Calu3 (cell line): ENCODE measurements around the gene PLD5. TPM values are rescaled to one million over a fixed set of nuclear protein-coding genes. Genes with fewer than 3 reads are reported as not detected.

Source experiments
- BruUV-seq: library from RNA; stranded (reverse); fragments of 400-500 nt; replicated peaks from 2 replicates; lab custom pipeline; 2021; lab: Mats Ljungman, UMichigan
- CTCF ChIA-PET: fragments of 300-600 bp; sonication (Branson Sonifier 250); formaldehyde crosslinking; loops from one replicate; lab custom pipeline; 2022; ENCODE audit warnings: antibody characterized with exemption; lab: Charles Lee
- DNase-seq: peaks from one replicate; pipeline ENCODE4 v3.0.0; 2022
- H3K27ac Mint-ChIP-seq: one replicate; pipeline ENCODE4 v1.8.0; 2022; ENCODE audit warnings: mixed read lengths; ENCODE audit not compliant: unreplicated experiment
- H3K27me3 Mint-ChIP-seq: one replicate; pipeline ENCODE4 v1.8.0; 2022; ENCODE audit warnings: mixed read lengths; ENCODE audit not compliant: unreplicated experiment
- H3K36me3 Mint-ChIP-seq: one replicate; pipeline ENCODE4 v1.8.0; 2022; ENCODE audit warnings: mild to moderate bottlenecking, moderate library complexity, mixed read lengths; ENCODE audit not compliant: insufficient read depth, unreplicated experiment
- H3K4me1 Mint-ChIP-seq: one replicate; pipeline ENCODE4 v1.8.0; 2022; ENCODE audit warnings: mild to moderate bottlenecking, low read depth, mixed read lengths; ENCODE audit not compliant: unreplicated experiment
- H3K4me3 Mint-ChIP-seq: one replicate; pipeline ENCODE4 v1.8.0; 2022; ENCODE audit warnings: mild to moderate bottlenecking, low read depth, moderate library complexity, mixed read lengths; ENCODE audit not compliant: unreplicated experiment
- H3K9me3 Mint-ChIP-seq: one replicate; pipeline ENCODE4 v1.8.0; 2022; ENCODE audit warnings: low read depth, mixed read lengths; ENCODE audit not compliant: unreplicated experiment
- CTCF ChIP-seq: fragments of 200-600 bp; IDR thresholded peaks from one replicate; pipeline ENCODE4 v1.8.0; 2022; ENCODE audit warnings: antibody characterized with exemption; ENCODE audit not compliant: unreplicated experiment
- intact Hi-C: fragments of 100-400 bp; cut with micrococcal nuclease; formaldehyde crosslinking; loops from one replicate; pipeline ENCODE4 v1.10.0; 2022; ENCODE audit not compliant: unreplicated experiment
- total RNA-seq: library from RNA; stranded (reverse); gene quantifications from 2 replicates; pipeline ENCODE4 v1.2.3, GENCODE V29; 2022

The PLD5 gene
- total RNA-seq, 1 experiment from 2014 or later = 2.4 TPM

- TF ChIP-seq CTCF = no peak
These were observed 326.3 kb downstream of the PLD5 start for GRCh38 chr1:242197907-242198820.

GRCh38 chr1:242196914-242197313 lies 327.6 kb downstream of the PLD5 start:
- no peaks in the 10 kb centered on the region for H3K36me3 Mint-ChIP-seq
- no peaks in the 10 kb centered on the region for H3K27me3 Mint-ChIP-seq
- no peak for DNase-seq
- H3K4me3 Mint-ChIP-seq = no peak overlapping the region
- H3K9me3 Mint-ChIP-seq = no peaks in the 10 kb centered on the region
- intact Hi-C loops = no loop called here
- no peaks in the 10 kb centered on the region for H3K4me1 Mint-ChIP-seq
- H3K27ac Mint-ChIP-seq = no peak overlapping the region
- TF ChIP-seq CTCF = no peak
- CTCF ChIA-PET = no interaction called here
- BruUV-seq = no TSS peak

More at GRCh38 chr1:242197907-242198820, 326.3 kb downstream of the PLD5 start:
- no peaks in the 10 kb centered on the region for H3K27me3 Mint-ChIP-seq
- H3K27ac Mint-ChIP-seq = no peak overlapping the region
- H3K9me3 Mint-ChIP-seq = no peaks in the 10 kb centered on the region
- intact Hi-C loops = no loop called here
- no peaks in the 10 kb centered on the region for H3K36me3 Mint-ChIP-seq
- no peak for DNase-seq
- no TSS peak for BruUV-seq
- CTCF ChIA-PET = no interaction called here
- no peak overlapping the region for H3K4me3 Mint-ChIP-seq
- no peaks in the 10 kb centered on the region for H3K4me1 Mint-ChIP-seq

GRCh38 chr1:242196101-242196500 lies 328.4 kb downstream of the PLD5 start:
- DNase-seq = no peak
- BruUV-seq = no TSS peak
- no peak for TF ChIP-seq CTCF
- Mint-ChIP-seq H3K9me3 (no peaks in the 10 kb centered on the region), H3K4me1 (no peaks in the 10 kb centered on the region), H3K27me3 (no peaks in the 10 kb centered on the region), H3K36me3 (no peaks in the 10 kb centered on the region), H3K27ac (no peak overlapping the region), H3K4me3 (no peak overlapping the region)
- CTCF ChIA-PET = no interaction called here
- intact Hi-C loops = no loop called here

- no peaks in the 10 kb centered on the region for H3K36me3 Mint-ChIP-seq
- no TSS peak for BruUV-seq
- CTCF ChIA-PET = no interaction called here
- DNase-seq = no peak
- H3K27ac Mint-ChIP-seq = no peak overlapping the region
- no peak overlapping the region for H3K4me3 Mint-ChIP-seq
- intact Hi-C loops = no loop called here
- no peaks in the 10 kb centered on the region for H3K4me1 Mint-ChIP-seq
- no peaks in the 10 kb centered on the region for H3K27me3 Mint-ChIP-seq
- H3K9me3 Mint-ChIP-seq = peaks cover 3% of the 10 kb centered on the region
- TF ChIP-seq CTCF = no peak
These were observed 334.9 kb downstream of the PLD5 start for GRCh38 chr1:242189591-242189990.
